K562 (cell line): ENCODE data around the gene CILP. TPM values are rescaled to one million over a fixed set of nuclear protein-coding genes. Genes with fewer than 3 reads are reported as not detected.

Source experiments
- COPS2 ChIP-seq: fragments of 450-650 bp; conservative IDR thresholded peaks from 2 replicates; pipeline ENCODE4 v1.6.1; 2016; ENCODE audit warnings: mild to moderate bottlenecking, moderate library complexity
- ETS2 ChIP-seq: IDR thresholded peaks from 2 replicates; pipeline ENCODE4 v1.6.1; 2016; ENCODE audit warnings: borderline replicate concordance, missing genetic modification characterization, mild to moderate bottlenecking, moderate library complexity, missing compliant biosample characterization; ENCODE audit not compliant: poor library complexity, severe bottlenecking
- GTF2A2 ChIP-seq: IDR thresholded peaks from 2 replicates; pipeline ENCODE4 v1.6.1; 2016; ENCODE audit warnings: mild to moderate bottlenecking, missing genetic modification characterization, missing compliant biosample characterization
- KAT7 ChIP-seq: sonication (generic); formaldehyde crosslinking; IDR thresholded peaks from 2 replicates; pipeline ENCODE4 v1.8.0; 2022; ENCODE audit warnings: missing genetic modification reagents, mild to moderate bottlenecking, borderline replicate concordance
- PTBP1 ChIP-seq: fragments of 200-400 bp; formaldehyde crosslinking; IDR thresholded peaks from 2 replicates; pipeline ENCODE4 v1.6.1; 2017; ENCODE audit warnings: low read depth, low read length
- SIN3A ChIP-seq, 2 experiments: fragments of 150-350 bp in 1 of 2; IDR thresholded peaks; 2 replicates each; pipeline ENCODE4 v1.6.1; 2011 to 2016; ENCODE audit warnings: borderline replicate concordance in 2 of 2, low read depth in 2 of 2, low read length in 2 of 2, mild to moderate bottlenecking in 2 of 2, moderate library complexity in 2 of 2; ENCODE audit not compliant: control insufficient read depth in 1 of 2
- SMARCA4 ChIP-seq: fragments of 450-650 bp; IDR thresholded peaks from 2 replicates; pipeline ENCODE4 v1.6.1; 2016
- STAT5B ChIP-seq: fragments of 250-450 bp; sonication (Bioruptor Pico); IDR thresholded peaks from 2 replicates; pipeline ENCODE4 v1.8.0; 2021; ENCODE audit warnings: mild to moderate bottlenecking, inconsistent platforms
- ZBTB7A ChIP-seq: IDR thresholded peaks from 2 replicates; pipeline ENCODE4 v1.6.1; 2011; ENCODE audit warnings: low read depth, mild to moderate bottlenecking, low read length, moderate library complexity, borderline replicate concordance; ENCODE audit not compliant: control insufficient read depth
- ZNF41 ChIP-seq: fragments of 250-450 bp; sonication (Bioruptor Pico); conservative IDR thresholded peaks from 2 replicates; pipeline ENCODE4 v1.4.0; 2020; ENCODE audit warnings: mild to moderate bottlenecking
- ZNF76 ChIP-seq: fragments of 250-450 bp; sonication (Bioruptor Pico); IDR thresholded peaks from 2 replicates; pipeline ENCODE4 v1.4.0; 2020; ENCODE audit warnings: mild to moderate bottlenecking, moderate library complexity, borderline replicate concordance
- polyA plus RNA-seq, 8 experiments: library from polyadenylated mRNA; depleted of rRNA in 4 of 8; stranded (reverse) in 5 of 8; unstranded in 3 of 8; fragments of >200 nt; fragmentation: Nextera tagmentation in 2 of 8; fragmentation: Illumina TruSeq in 1 of 8; extraction: Ambion mirVana in 2 of 8; extraction: Trizol in 1 of 8; gene quantifications; 2 replicates each; pipeline versions ENCODE4 v1.2.1 to v1.2.3, GENCODE V29; 2011 to 2014; ENCODE audit warnings: inconsistent platforms in 1 of 8, missing spikeins in 1 of 8
- total RNA-seq, 7 experiments: library from RNA; depleted of rRNA in 6 of 7; stranded (reverse); fragments of >200 nt in 6 of 7; fragmentation: Illumina TruSeq in 2 of 7; extraction: Trizol in 2 of 7; gene quantifications; 2 replicates each; pipeline versions ENCODE4 v1.2.1 to v1.2.3, GENCODE V29; 2011 to 2021; ENCODE audit warnings: low replicate concordance in 1 of 7
- TF ChIP-seq, protein P1 (sequence below), 2 experiments: fragments of 450-650 bp in 1 of 2; sonication (generic) in 1 of 2; formaldehyde crosslinking in 1 of 2; IDR thresholded peaks; 2 replicates each; pipeline versions ENCODE4 v1.7.1 to v1.9.0; 2016 to 2022; ENCODE audit warnings: inconsistent platforms in 1 of 2, mild to moderate bottlenecking in 1 of 2, missing genetic modification reagents in 1 of 2
- TF ChIP-seq, protein P2 (sequence below): fragments of 450-650 bp; IDR thresholded peaks from 2 replicates; pipeline ENCODE4 v1.7.1; 2018; ENCODE audit warnings: mild to moderate bottlenecking, low read depth; ENCODE audit not compliant: partially characterized antibody

Gene CILP
- total and polyA plus RNA-seq, 9 of the 15 experiments (the other 6 are each of a cell fraction or from before 2014, with no cell fraction given), result 0.03 TPM; not detected in 8

DNA sequence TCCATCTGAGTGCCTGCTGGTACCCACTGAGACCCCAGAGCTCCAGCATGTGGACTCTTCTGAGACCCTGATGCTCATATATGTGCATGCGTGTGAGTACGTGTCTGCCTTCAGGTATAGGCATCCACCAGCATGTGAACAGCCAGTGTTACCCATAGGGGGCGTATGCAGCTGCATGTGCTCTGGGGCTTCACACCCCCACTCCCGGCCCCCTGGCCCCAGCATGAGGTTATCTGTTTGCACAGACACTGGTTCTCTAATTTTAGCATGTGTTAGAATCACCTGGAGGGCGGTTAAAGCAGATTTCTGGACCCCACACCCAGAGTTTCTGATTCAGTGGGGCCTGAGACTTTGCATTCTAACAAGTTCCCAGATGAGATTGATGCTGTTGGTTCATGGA lies 824 bp upstream of the CILP start (continued):
- TF ChIP-seq, protein P1, sequence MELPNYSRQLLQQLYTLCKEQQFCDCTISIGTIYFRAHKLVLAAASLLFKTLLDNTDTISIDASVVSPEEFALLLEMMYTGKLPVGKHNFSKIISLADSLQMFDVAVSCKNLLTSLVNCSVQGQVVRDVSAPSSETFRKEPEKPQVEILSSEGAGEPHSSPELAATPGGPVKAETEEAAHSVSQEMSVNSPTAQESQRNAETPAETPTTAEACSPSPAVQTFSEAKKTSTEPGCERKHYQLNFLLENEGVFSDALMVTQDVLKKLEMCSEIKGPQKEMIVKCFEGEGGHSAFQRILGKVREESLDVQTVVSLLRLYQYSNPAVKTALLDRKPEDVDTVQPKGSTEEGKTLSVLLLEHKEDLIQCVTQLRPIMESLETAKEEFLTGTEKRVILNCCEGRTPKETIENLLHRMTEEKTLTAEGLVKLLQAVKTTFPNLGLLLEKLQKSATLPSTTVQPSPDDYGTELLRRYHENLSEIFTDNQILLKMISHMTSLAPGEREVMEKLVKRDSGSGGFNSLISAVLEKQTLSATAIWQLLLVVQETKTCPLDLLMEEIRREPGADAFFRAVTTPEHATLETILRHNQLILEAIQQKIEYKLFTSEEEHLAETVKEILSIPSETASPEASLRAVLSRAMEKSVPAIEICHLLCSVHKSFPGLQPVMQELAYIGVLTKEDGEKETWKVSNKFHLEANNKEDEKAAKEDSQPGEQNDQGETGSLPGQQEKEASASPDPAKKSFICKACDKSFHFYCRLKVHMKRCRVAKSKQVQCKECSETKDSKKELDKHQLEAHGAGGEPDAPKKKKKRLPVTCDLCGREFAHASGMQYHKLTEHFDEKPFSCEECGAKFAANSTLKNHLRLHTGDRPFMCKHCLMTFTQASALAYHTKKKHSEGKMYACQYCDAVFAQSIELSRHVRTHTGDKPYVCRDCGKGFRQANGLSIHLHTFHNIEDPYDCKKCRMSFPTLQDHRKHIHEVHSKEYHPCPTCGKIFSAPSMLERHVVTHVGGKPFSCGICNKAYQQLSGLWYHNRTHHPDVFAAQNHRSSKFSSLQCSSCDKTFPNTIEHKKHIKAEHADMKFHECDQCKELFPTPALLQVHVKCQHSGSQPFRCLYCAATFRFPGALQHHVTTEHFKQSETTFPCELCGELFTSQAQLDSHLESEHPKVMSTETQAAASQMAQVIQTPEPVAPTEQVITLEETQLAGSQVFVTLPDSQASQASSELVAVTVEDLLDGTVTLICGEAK (IDR thresholded peaks at IDR 0.05), result no peak
- TF ChIP-seq, protein P1 (CRISPR knock-in tag; IDR thresholded peaks at IDR 0.05), result no peak
- TF ChIP-seq COPS2 (no peak), GTF2A2 (tag) (no peak), KAT7 (CRISPR knock-in tag) (no peak), PTBP1 (no peak), ZNF41 (CRISPR knock-in tag) (no peak), STAT5B (no peak), ZNF76 (no peak), SIN3A (IDR thresholded peaks at IDR 0.05; ENCODE audit: borderline replicate concordance in 2 of 2, control insufficient read depth in 1 of 2, low read depth in 2 of 2, low read length in 2 of 2) (no peak), SMARCA4 (peak; percentile 51; the same call in 1 of the 2 replicates), ZBTB7A (peak; percentile 88), ETS2 (tag) (no peak)
- TF ChIP-seq, protein P2, sequence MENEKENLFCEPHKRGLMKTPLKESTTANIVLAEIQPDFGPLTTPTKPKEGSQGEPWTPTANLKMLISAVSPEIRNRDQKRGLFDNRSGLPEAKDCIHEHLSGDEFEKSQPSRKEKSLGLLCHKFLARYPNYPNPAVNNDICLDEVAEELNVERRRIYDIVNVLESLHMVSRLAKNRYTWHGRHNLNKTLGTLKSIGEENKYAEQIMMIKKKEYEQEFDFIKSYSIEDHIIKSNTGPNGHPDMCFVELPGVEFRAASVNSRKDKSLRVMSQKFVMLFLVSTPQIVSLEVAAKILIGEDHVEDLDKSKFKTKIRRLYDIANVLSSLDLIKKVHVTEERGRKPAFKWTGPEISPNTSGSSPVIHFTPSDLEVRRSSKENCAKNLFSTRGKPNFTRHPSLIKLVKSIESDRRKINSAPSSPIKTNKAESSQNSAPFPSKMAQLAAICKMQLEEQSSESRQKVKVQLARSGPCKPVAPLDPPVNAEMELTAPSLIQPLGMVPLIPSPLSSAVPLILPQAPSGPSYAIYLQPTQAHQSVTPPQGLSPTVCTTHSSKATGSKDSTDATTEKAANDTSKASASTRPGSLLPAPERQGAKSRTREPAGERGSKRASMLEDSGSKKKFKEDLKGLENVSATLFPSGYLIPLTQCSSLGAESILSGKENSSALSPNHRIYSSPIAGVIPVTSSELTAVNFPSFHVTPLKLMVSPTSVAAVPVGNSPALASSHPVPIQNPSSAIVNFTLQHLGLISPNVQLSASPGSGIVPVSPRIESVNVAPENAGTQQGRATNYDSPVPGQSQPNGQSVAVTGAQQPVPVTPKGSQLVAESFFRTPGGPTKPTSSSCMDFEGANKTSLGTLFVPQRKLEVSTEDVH, result no peak
